Kidney (tissue), 14 donors: ENCODE results near the gene CCDC192. TPM values are rescaled to one million over a fixed set of nuclear protein-coding genes. Genes with fewer than 3 reads are reported as not detected.
A peak's percentile ranks its signal among the peaks of the same experiment; 100 is the strongest.

Source experiments
- DNase-seq, 5 donors: peaks; one replicate each; pipeline ENCODE4 v3.0.0-alpha.2; 2013 to 2020
- FAIRE-seq: peaks from 2 replicates; lab custom pipeline; 2012; peaks lifted over from hg19 to GRCh38; lab: Jason Lieb, UNC
- H3K27ac ChIP-seq, 2 donors: one replicate each; pipeline ENCODE4 v1.7.0; 2013; ENCODE audit warnings: low read depth in 2 of 2, low read length in 2 of 2, inconsistent platforms in 1 of 2
- H3K27me3 ChIP-seq: one replicate; pipeline ENCODE4 v1.7.1; 2013; ENCODE audit warnings: low read length, inconsistent platforms; ENCODE audit not compliant: control insufficient read depth, insufficient read depth
- H3K36me3 ChIP-seq, 3 donors: one replicate each; pipeline versions ENCODE4 v1.7.0 to v1.7.1; 2013; ENCODE audit warnings: low read length in 3 of 3, control low read depth in 1 of 3, inconsistent platforms in 1 of 3; ENCODE audit not compliant: insufficient read depth in 3 of 3, control insufficient read depth in 2 of 3
- H3K4me1 ChIP-seq, 3 donors: one replicate each; pipeline versions ENCODE4 v1.7.0 to v1.7.1; 2013; ENCODE audit warnings: low read length in 3 of 3, inconsistent platforms in 1 of 3, low read depth in 1 of 3; ENCODE audit not compliant: control insufficient read depth in 2 of 3, insufficient read depth in 2 of 3
- H3K4me3 ChIP-seq, 3 donors: one replicate each; pipeline versions ENCODE4 v1.7.0 to v1.8.1; 2013; ENCODE audit warnings: low read length in 3 of 3, control low read depth in 1 of 3, inconsistent platforms in 1 of 3
- H3K9ac ChIP-seq, 3 donors: one replicate each; pipeline versions ENCODE4 v1.7.0 to v1.7.1; 2013; ENCODE audit warnings: low read length in 3 of 3, control low read depth in 1 of 3, inconsistent platforms in 1 of 3
- H3K9me3 ChIP-seq, 3 donors: one replicate each; pipeline versions ENCODE4 v1.7.0 to v1.7.1; 2013; ENCODE audit warnings: low read length in 3 of 3, control low read depth in 1 of 3, inconsistent platforms in 1 of 3; ENCODE audit not compliant: control insufficient read depth in 2 of 3, insufficient read depth in 1 of 3
- intact Hi-C: fragments of 100-400 bp; cut with DNase I; formaldehyde crosslinking; loops from one replicate; pipeline ENCODE4 v1.11.1; 2022
- polyA plus RNA-seq: library from polyadenylated mRNA; stranded (reverse); fragments of 350-450 nt; fragmentation: Illumina TruSeq; extraction: RNeasy Lipid Tissue Mini Kit (QIAGEN cat#74804); gene quantifications from one replicate; pipeline ENCODE4 v1.2.3, GENCODE V29; 2014; ENCODE audit warnings: low read depth, low replicate concordance; ENCODE audit not compliant: insufficient read depth
- total RNA-seq: library from RNA; stranded (reverse); fragmentation: NEBNext Ultra II Directional; extraction: Animal tissue kit (Norgen Biotek cat#: 25700); gene quantifications from one replicate; pipeline ENCODE4 v1.2.1, GENCODE V29; 2021
- TF ChIP-seq, protein P1 (sequence below): IDR thresholded peaks from 3 replicates; pipeline ENCODE4 v1.5.1; 2012; ENCODE audit warnings: mild to moderate bottlenecking, moderate library complexity, borderline replicate concordance; ENCODE audit not compliant: insufficient read depth; ENCODE audit errors: extremely low read depth
- donor health status: control.
- donor health status: control.
- donor health status: control.
- donor health status: control.
- donor health status: control.
- donor health status: DM: yes; HTN: yes; CAD: no.
- donor health status: Normal renal cell carcinoma (clear cell type).

Gene CCDC192
- total and polyA plus RNA-seq, 2 donors from 2014 or later, result not detected

DNA sequence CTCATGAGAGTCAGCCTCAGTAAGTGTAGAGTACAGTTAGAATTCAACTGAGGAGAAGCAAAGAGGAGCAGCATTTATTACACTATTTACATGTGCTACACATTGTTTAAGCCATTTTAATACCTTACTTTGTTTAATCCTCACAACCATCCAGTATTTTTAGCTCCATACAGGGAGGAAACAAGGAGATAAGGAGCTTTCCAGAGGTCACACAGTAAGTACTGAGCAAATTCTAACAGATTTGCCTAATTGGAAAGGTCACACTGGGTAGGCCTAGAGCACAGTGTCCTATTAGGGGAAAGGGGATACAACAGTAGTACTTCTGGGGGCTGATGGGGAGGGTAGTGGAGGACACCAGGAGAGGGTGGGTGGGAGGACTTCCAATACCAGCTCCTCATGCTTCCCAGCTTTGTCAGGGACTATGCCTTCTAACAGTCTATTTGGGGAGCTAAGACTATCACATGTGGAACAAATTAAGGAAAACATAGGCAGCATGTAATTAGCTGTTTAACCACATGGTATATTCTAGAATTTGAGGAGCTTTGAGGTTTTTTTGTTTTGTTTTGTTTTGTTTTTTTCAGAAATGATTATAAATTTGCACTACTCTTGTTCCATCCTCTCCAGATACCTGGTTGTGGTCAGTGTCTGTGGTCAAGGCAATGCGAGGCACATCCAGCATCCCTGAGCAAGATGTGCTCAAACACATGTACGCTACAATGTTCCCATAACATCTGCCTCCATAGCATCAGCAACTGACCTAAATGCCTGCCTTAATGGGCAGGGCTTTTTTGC, 284.4 kb downstream of the CCDC192 start:
- intact Hi-C loops, result no loop called here
- no peak overlapping the region for H3K27ac ChIP-seq
- no peak overlapping the region for H3K9ac ChIP-seq
- H3K36me3 ChIP-seq, result no peaks in the 10 kb centered on the region
- no peak overlapping the region for H3K4me3 ChIP-seq
- FAIRE-seq, result no peak
- no peaks in the 10 kb centered on the region for H3K27me3 ChIP-seq
- DNase-seq, result no peak
- no peaks in the 10 kb centered on the region for H3K9me3 ChIP-seq
- no peaks in the 10 kb centered on the region for H3K4me1 ChIP-seq
- TF ChIP-seq, protein P1, sequence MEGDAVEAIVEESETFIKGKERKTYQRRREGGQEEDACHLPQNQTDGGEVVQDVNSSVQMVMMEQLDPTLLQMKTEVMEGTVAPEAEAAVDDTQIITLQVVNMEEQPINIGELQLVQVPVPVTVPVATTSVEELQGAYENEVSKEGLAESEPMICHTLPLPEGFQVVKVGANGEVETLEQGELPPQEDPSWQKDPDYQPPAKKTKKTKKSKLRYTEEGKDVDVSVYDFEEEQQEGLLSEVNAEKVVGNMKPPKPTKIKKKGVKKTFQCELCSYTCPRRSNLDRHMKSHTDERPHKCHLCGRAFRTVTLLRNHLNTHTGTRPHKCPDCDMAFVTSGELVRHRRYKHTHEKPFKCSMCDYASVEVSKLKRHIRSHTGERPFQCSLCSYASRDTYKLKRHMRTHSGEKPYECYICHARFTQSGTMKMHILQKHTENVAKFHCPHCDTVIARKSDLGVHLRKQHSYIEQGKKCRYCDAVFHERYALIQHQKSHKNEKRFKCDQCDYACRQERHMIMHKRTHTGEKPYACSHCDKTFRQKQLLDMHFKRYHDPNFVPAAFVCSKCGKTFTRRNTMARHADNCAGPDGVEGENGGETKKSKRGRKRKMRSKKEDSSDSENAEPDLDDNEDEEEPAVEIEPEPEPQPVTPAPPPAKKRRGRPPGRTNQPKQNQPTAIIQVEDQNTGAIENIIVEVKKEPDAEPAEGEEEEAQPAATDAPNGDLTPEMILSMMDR, result no peak

DNA sequence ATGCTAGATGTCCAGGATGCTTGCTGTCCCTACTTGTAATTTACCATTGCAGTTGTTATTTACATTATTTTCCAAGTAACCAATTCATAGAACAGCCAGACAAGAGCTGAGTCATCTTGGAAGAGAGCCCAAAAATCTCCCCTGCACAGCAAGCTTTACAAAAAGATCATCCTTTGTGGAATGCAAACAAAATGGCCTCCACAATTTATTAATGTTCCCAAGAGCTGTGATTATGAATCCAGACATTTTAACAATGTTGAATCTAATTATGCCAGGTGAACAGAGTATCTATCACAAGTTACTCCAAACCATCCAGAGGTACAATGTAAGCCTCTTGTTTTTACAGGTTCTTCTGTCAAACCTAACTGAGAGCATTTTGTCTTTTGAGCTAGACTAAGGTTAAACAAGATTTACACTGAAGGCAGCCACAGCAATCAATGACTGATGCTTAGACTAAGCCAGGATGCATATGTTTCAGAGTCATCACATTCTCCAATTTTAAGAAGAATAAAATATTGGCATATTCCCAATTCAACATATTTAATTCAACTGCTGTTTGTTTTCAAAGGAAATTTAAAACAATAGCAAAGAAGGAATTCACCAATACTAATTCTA, 285.1 kb downstream of the CCDC192 start:
- H3K36me3 ChIP-seq, result no peaks in the 10 kb centered on the region
- intact Hi-C loops, result no loop called here
- no peaks in the 10 kb centered on the region for H3K9me3 ChIP-seq
- no peaks in the 10 kb centered on the region for H3K27me3 ChIP-seq
- TF ChIP-seq, protein P1, result no peak
- H3K9ac ChIP-seq, result no peak overlapping the region
- no peak for FAIRE-seq
- H3K27ac ChIP-seq, result no peak overlapping the region
- DNase-seq, result peak in 2 of 5 donors; percentile 35 to 61
- no peaks in the 10 kb centered on the region for H3K4me1 ChIP-seq
- H3K4me3 ChIP-seq, result no peak overlapping the region

Other genes with a start within 250 kb of the CCDC192 start
- gene PRRC1, start 185.8 kb upstream of the CCDC192 start, total RNA-seq, result 55.8 TPM
- gene PRRC1, start 185.8 kb upstream of the CCDC192 start, polyA plus RNA-seq, result 19.8 TPM
- 0.35 TPM for gene CTXN3, start 54.3 kb upstream of the CCDC192 start, total RNA-seq
- 79.2 TPM for gene CTXN3, start 54.3 kb upstream of the CCDC192 start, polyA plus RNA-seq